Measurements from ENCODE around the gene MSMP.
A peak's percentile ranks its signal among the peaks of the same experiment; 100 is the strongest.

The MSMP gene

GRCh38 chr9:35771075-35771433 is 17.0 kb upstream of the MSMP start:
- H3K4me3 ChIP-seq (ENCODE audit: low read depth, low read length): no peak overlapping the region
- DNase-seq (ENCODE audit: low read depth): no peak
- TF ChIP-seq POLR2A (IDR thresholded peaks at IDR 0.05; ENCODE audit: extremely low read depth, insufficient read length) (no peak), CTCF (IDR thresholded peaks at IDR 0.05; ENCODE audit: low read depth, low read length) (no peak), MYC (IDR thresholded peaks at IDR 0.05; ENCODE audit: low read depth, low read length) (no peak), MAX (IDR thresholded peaks at IDR 0.05; ENCODE audit: low read depth, low read length) (no peak)

GRCh38 chr9:35769763-35770162 is 15.7 kb upstream of the MSMP start:
- no peak overlapping the region for H3K4me3 ChIP-seq (ENCODE audit: low read depth, low read length)
- TF ChIP-seq MAX (IDR thresholded peaks at IDR 0.05; ENCODE audit: low read depth, low read length) (no peak), MYC (IDR thresholded peaks at IDR 0.05; ENCODE audit: low read depth, low read length) (no peak), POLR2A (IDR thresholded peaks at IDR 0.05; ENCODE audit: extremely low read depth, insufficient read length) (no peak), CTCF (IDR thresholded peaks at IDR 0.05; ENCODE audit: low read depth, low read length) (no peak)
- DNase-seq (ENCODE audit: low read depth): no peak

DNA sequence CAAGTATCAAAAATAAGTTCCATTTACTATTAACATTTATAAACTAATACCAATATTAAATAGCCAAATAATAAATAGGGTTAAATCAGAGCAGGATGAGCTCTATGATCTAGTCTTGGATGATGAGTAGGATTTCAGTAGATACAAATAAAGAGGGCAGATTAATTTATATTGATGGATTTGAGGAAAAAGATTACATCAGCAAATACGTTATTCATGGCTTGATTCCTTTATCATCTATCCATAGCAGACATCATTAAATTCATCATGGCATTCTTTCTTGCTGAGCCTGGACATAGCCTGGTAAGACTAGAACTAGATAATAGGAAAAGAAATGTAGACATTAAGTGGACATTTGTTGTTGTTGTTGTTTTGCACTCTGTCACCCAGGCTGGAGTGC is 13.4 kb upstream of the MSMP start:
- H3K4me3 ChIP-seq (ENCODE audit: low read depth, low read length): no peak overlapping the region
- no peak for TF ChIP-seq MAX (IDR thresholded peaks at IDR 0.05; ENCODE audit: low read depth, low read length)
- TF ChIP-seq POLR2A (IDR thresholded peaks at IDR 0.05; ENCODE audit: extremely low read depth, insufficient read length): no peak
- no peak for TF ChIP-seq MYC (IDR thresholded peaks at IDR 0.05; ENCODE audit: low read depth, low read length)
- no peak for TF ChIP-seq CTCF (IDR thresholded peaks at IDR 0.05; ENCODE audit: low read depth, low read length)
- no peak for DNase-seq (ENCODE audit: low read depth)

DNA sequence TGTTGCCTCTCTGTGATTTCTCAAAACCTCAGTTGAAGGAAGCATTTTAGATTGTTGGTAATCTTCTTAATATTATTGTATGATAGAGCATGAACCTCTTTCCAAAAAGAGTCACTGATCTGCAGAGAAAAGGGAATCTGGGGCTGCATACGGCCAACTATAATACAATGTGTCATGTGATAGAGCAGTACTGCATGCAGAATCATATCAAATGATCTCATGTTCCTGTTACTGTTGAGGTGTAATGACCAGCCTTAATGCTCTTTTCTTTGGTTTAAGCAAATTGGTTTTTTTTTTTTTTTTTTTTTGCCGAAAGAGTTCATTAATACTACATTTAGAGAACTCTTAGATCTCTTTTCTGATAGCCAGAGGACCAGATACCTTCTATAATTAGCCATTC is 12.9 kb upstream of the MSMP start:
- DNase-seq (ENCODE audit: low read depth): no peak
- H3K4me3 ChIP-seq (ENCODE audit: low read depth, low read length): no peak overlapping the region
- TF ChIP-seq CTCF (IDR thresholded peaks at IDR 0.05; ENCODE audit: low read depth, low read length) (no peak), POLR2A (IDR thresholded peaks at IDR 0.05; ENCODE audit: extremely low read depth, insufficient read length) (no peak), MAX (IDR thresholded peaks at IDR 0.05; ENCODE audit: low read depth, low read length) (no peak), MYC (IDR thresholded peaks at IDR 0.05; ENCODE audit: low read depth, low read length) (no peak)

- H3K4me3 ChIP-seq (ENCODE audit: low read depth, low read length): no peak overlapping the region
- DNase-seq (ENCODE audit: low read depth): peak; percentile 13
- TF ChIP-seq POLR2A (IDR thresholded peaks at IDR 0.05; ENCODE audit: extremely low read depth, insufficient read length) (no peak), CTCF (IDR thresholded peaks at IDR 0.05; ENCODE audit: low read depth, low read length) (no peak), MYC (IDR thresholded peaks at IDR 0.05; ENCODE audit: low read depth, low read length) (no peak), MAX (IDR thresholded peaks at IDR 0.05; ENCODE audit: low read depth, low read length) (no peak)
Observed at GRCh38 chr9:35763803-35764202, 9.7 kb upstream of the MSMP start.

DNA sequence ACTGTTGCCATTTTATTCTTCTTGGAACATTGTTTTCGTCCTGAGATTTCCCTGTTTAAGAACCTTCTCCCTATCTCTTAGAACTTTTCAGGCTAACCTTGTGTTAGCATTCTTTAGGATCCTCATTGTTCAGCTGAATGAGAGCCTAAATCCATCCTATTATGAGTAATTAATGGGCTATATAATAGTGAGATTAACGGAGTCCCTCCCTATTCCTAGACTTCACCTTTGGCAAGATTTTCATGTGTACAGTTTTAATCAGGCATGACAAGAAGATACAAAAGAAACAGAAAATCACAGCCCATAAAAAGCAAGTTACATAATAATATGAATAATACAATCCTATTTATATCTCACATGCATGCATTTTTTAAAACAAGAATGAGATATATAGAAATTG is 9.1 kb upstream of the MSMP start:
- DNase-seq (ENCODE audit: low read depth): no peak
- TF ChIP-seq POLR2A (IDR thresholded peaks at IDR 0.05; ENCODE audit: extremely low read depth, insufficient read length) (no peak), MYC (IDR thresholded peaks at IDR 0.05; ENCODE audit: low read depth, low read length) (no peak), MAX (IDR thresholded peaks at IDR 0.05; ENCODE audit: low read depth, low read length) (no peak), CTCF (IDR thresholded peaks at IDR 0.05; ENCODE audit: low read depth, low read length) (no peak)

More for the DNA sequence above, 9.1 kb upstream of the MSMP start:
- no peak overlapping the region for H3K4me3 ChIP-seq (ENCODE audit: low read depth, low read length)
